Measurements from ENCODE around the gene ARHGAP21. TPM values are rescaled to one million over a fixed set of nuclear protein-coding genes. Genes with fewer than 3 reads are reported as not detected.

The ARHGAP21 gene
- total and polyA plus RNA-seq, 2 donors (not counting 1 experiment from before 2014, with no cell fraction given), result 5.3 to 25.5 TPM

- no peaks in the 10 kb centered on the region for H3K9me3 ChIP-seq (ENCODE audit: control extremely low read depth in 1 of 3, control insufficient read depth in 2 of 3, insufficient read depth in 1 of 3, low read length in 2 of 3)
- no peak overlapping the region for H3K27ac ChIP-seq (ENCODE audit: low read length in 2 of 2)
- no peak overlapping the region for H3K4me3 ChIP-seq (ENCODE audit: control extremely low read depth in 1 of 5, extremely low read depth in 1 of 5, insufficient read depth in 1 of 5, low read depth in 2 of 5, low read length in 4 of 5)
- no peak overlapping the region for H3K4me3 Mint-ChIP-seq
- H3K27me3 ChIP-seq (replicated peaks in 1 of 4; ENCODE audit: control extremely low read depth in 1 of 4, control insufficient read depth in 3 of 4, insufficient read depth in 4 of 4, low read length in 3 of 4), result no peaks in the 10 kb centered on the region
- H3K36me3 ChIP-seq (replicated peaks in 1 of 2; ENCODE audit: control extremely low read depth in 1 of 2, control insufficient read depth in 1 of 2, extremely low read depth in 1 of 2, insufficient read depth in 2 of 2, low read length in 1 of 2), result no peaks in the 10 kb centered on the region
- POLR2A ChIA-PET, result no interaction called here
- CTCF ChIA-PET, result interaction anchor here (0.7 kb wide), 1 partner anchor 41 kb away, joined by 3 read pairs; no protein-coding TSS in a partner anchor
- H4K20me1 ChIP-seq (ENCODE audit: control insufficient read depth, insufficient read depth, low read length, poor library complexity, severe bottlenecking), result no peaks in the 10 kb centered on the region
- H3K9ac ChIP-seq (ENCODE audit: low read length), result no peak overlapping the region
- ATAC-seq (ENCODE audit: low read depth) (no peak), DNase-seq (no peak)
- no peaks in the 10 kb centered on the region for H3K9me3 Mint-ChIP-seq (ENCODE audit: insufficient read depth)
- no peak overlapping the region for H3K4me2 ChIP-seq (replicated peaks; ENCODE audit: low read depth, low read length, poor library complexity, severe bottlenecking)
- H3K79me2 ChIP-seq (ENCODE audit: control insufficient read depth, insufficient read depth, low read length), result peaks cover 9% of the 10 kb centered on the region
- H3K27ac Mint-ChIP-seq, result no peak overlapping the region
- intact Hi-C loops (cut with micrococcal nuclease), result no loop called here
- no peaks in the 10 kb centered on the region for H3K4me1 ChIP-seq (ENCODE audit: control insufficient read depth in 2 of 2, insufficient read depth in 2 of 2, low read length in 2 of 2)
- no peaks in the 10 kb centered on the region for H3K27me3 Mint-ChIP-seq
- TF ChIP-seq CTCF (IDR thresholded peaks at IDR 0.05) (no peak), EZH2 (IDR thresholded peaks at IDR 0.05; ENCODE audit: borderline replicate concordance, insufficient read depth, low read depth, low read length, poor library complexity, severe bottlenecking) (no peak)
- H2AFZ ChIP-seq (ENCODE audit: insufficient read depth, low read depth, low read length, poor library complexity, severe bottlenecking), result no peak overlapping the region
- no CpG with 5 or more reads among the region's 1 CpG for WGBS (ENCODE audit: insufficient coverage)
- no peaks in the 10 kb centered on the region for H3K4me1 Mint-ChIP-seq
Measured at GRCh38 chr10:24713086-24713485, 10.6 kb downstream of the ARHGAP21 start.

- no peak overlapping the region for H3K27ac Mint-ChIP-seq
- no peaks in the 10 kb centered on the region for H3K9me3 Mint-ChIP-seq (ENCODE audit: insufficient read depth)
- no peak overlapping the region for H2AFZ ChIP-seq (ENCODE audit: insufficient read depth, low read depth, low read length, poor library complexity, severe bottlenecking)
- peaks cover 5% of the 10 kb centered on the region for H3K79me2 ChIP-seq (ENCODE audit: control insufficient read depth, insufficient read depth, low read length)
- ATAC-seq (ENCODE audit: low read depth) (no peak), DNase-seq (no peak)
- CTCF ChIA-PET, result no interaction called here
- 100% methylated on average over 2 of the region's 2 CpGs for WGBS (ENCODE audit: insufficient coverage)
- H4K20me1 ChIP-seq (ENCODE audit: control insufficient read depth, insufficient read depth, low read length, poor library complexity, severe bottlenecking), result no peaks in the 10 kb centered on the region
- H3K4me1 Mint-ChIP-seq, result no peaks in the 10 kb centered on the region
- no peaks in the 10 kb centered on the region for H3K4me1 ChIP-seq (ENCODE audit: control insufficient read depth in 2 of 2, insufficient read depth in 2 of 2, low read length in 2 of 2)
- no peaks in the 10 kb centered on the region for H3K9me3 ChIP-seq (ENCODE audit: control extremely low read depth in 1 of 3, control insufficient read depth in 2 of 3, insufficient read depth in 1 of 3, low read length in 2 of 3)
- no peak overlapping the region for H3K4me3 Mint-ChIP-seq
- TF ChIP-seq CTCF (IDR thresholded peaks at IDR 0.05), result no peak
- no peak for TF ChIP-seq EZH2 (IDR thresholded peaks at IDR 0.05; ENCODE audit: borderline replicate concordance, insufficient read depth, low read depth, low read length, poor library complexity, severe bottlenecking)
- no peaks in the 10 kb centered on the region for H3K27me3 Mint-ChIP-seq
- POLR2A ChIA-PET, result no interaction called here
- no peak overlapping the region for H3K4me3 ChIP-seq (ENCODE audit: control extremely low read depth in 1 of 5, extremely low read depth in 1 of 5, insufficient read depth in 1 of 5, low read depth in 2 of 5, low read length in 4 of 5)
- no peak overlapping the region for H3K4me2 ChIP-seq (replicated peaks; ENCODE audit: low read depth, low read length, poor library complexity, severe bottlenecking)
- peaks cover 0 to 2% (median 0%) of the 10 kb centered on the region in 4 experiments for H3K27me3 ChIP-seq (replicated peaks in 1 of 4; ENCODE audit: control extremely low read depth in 1 of 4, control insufficient read depth in 3 of 4, insufficient read depth in 4 of 4, low read length in 3 of 4)
- H3K27ac ChIP-seq (ENCODE audit: low read length in 2 of 2), result no peak overlapping the region
- intact Hi-C loops (cut with micrococcal nuclease), result no loop called here
- H3K9ac ChIP-seq (ENCODE audit: low read length), result no peak overlapping the region
- H3K36me3 ChIP-seq (replicated peaks in 1 of 2; ENCODE audit: control extremely low read depth in 1 of 2, control insufficient read depth in 1 of 2, extremely low read depth in 1 of 2, insufficient read depth in 2 of 2, low read length in 1 of 2), result no peaks in the 10 kb centered on the region
Measured at GRCh38 chr10:24711465-24711864, 12.2 kb downstream of the ARHGAP21 start.

All from B cell (primary cell).